ENCODE results near the gene COL4A2. TPM values are rescaled to one million over a fixed set of nuclear protein-coding genes. Genes with fewer than 3 reads are reported as not detected.

COL4A2 gene
- total RNA-seq, 4 donors from 2014 or later = 56.6 to 139 (median 89.1) TPM

GRCh38 chr13:110377178-110377825, 70.2 kb downstream of the COL4A2 start:
- TF ChIP-seq POLR2A (IDR thresholded peaks at IDR 0.05) (no peak), CTCF (IDR thresholded peaks at IDR 0.05) (no peak)
- peaks cover 0 to 5% (median 0%) of the 10 kb centered on the region in 4 donors for H3K4me1 ChIP-seq
- H3K27ac ChIP-seq = no peak overlapping the region

GRCh38 chr13:110377826-110378201, 70.7 kb downstream of the COL4A2 start:
- Histone ChIP-seq H3K4me1 (peaks cover 0 to 5% (median 0%) of the 10 kb centered on the region in 4 donors), H3K36me3 (no peaks in the 10 kb centered on the region), H3K9me3 (no peaks in the 10 kb centered on the region), H3K27me3 (no peaks in the 10 kb centered on the region), H3K27ac (no peak overlapping the region), H3K4me3 (no peak overlapping the region)
- no peak for DNase-seq
- TF ChIP-seq POLR2A (IDR thresholded peaks at IDR 0.05) = no peak
- no peak for TF ChIP-seq CTCF (IDR thresholded peaks at IDR 0.05)

More at GRCh38 chr13:110377178-110377825, 70.2 kb downstream of the COL4A2 start:
- Histone ChIP-seq H3K36me3 (no peaks in the 10 kb centered on the region), H3K4me3 (no peak overlapping the region), H3K27me3 (no peaks in the 10 kb centered on the region), H3K9me3 (no peaks in the 10 kb centered on the region)
- no peak for DNase-seq

- H3K4me3 ChIP-seq = no peak overlapping the region
- no peaks in the 10 kb centered on the region for H3K27me3 ChIP-seq
Measured at GRCh38 chr13:110379358-110379757, 72.3 kb downstream of the COL4A2 start.

GRCh38 chr13:110379905-110380341, 72.8 kb downstream of the COL4A2 start:
- Histone ChIP-seq H3K4me3 (no peak overlapping the region), H3K4me1 (peaks cover 0 to 5% (median 0%) of the 10 kb centered on the region in 4 donors), H3K36me3 (no peaks in the 10 kb centered on the region), H3K27me3 (no peaks in the 10 kb centered on the region), H3K9me3 (no peaks in the 10 kb centered on the region), H3K27ac (no peak overlapping the region)
- TF ChIP-seq CTCF (IDR thresholded peaks at IDR 0.05) = no peak
- TF ChIP-seq POLR2A (IDR thresholded peaks at IDR 0.05) = no peak
- no peak for DNase-seq

More at GRCh38 chr13:110379358-110379757, 72.3 kb downstream of the COL4A2 start:
- peaks cover 0 to 5% (median 0%) of the 10 kb centered on the region in 4 donors for H3K4me1 ChIP-seq
- TF ChIP-seq POLR2A (IDR thresholded peaks at IDR 0.05) (no peak), CTCF (IDR thresholded peaks at IDR 0.05) (no peak)
- H3K9me3 ChIP-seq = no peaks in the 10 kb centered on the region
- H3K36me3 ChIP-seq = no peaks in the 10 kb centered on the region
- no peak overlapping the region for H3K27ac ChIP-seq
- DNase-seq = no peak

- TF ChIP-seq CTCF (IDR thresholded peaks at IDR 0.05) (no peak), POLR2A (IDR thresholded peaks at IDR 0.05) (no peak)
- H3K4me3 ChIP-seq = no peak overlapping the region
- no peak for DNase-seq
- H3K27ac ChIP-seq = no peak overlapping the region
- H3K4me1 ChIP-seq = peaks cover 0 to 5% (median 0%) of the 10 kb centered on the region in 4 donors
- no peaks in the 10 kb centered on the region for H3K9me3 ChIP-seq
- H3K36me3 ChIP-seq = no peaks in the 10 kb centered on the region
- H3K27me3 ChIP-seq = no peaks in the 10 kb centered on the region
Measured at GRCh38 chr13:110380359-110381028, 73.4 kb downstream of the COL4A2 start.
